HG02885 (cell line): ENCODE measurements around the gene TSPEAR.
"Not testable (repeated sequence)": the region's sequence is repeated elsewhere in the genome, so short reads cannot be mapped to it uniquely, and the experiment has no call there.

ENCODE experiments used
- ATAC-seq: cut with Tn5 transposase; IDR thresholded peaks from one replicate; pipeline ENCODE4 v1.9.1; 2021; ENCODE audit warnings: mild to moderate bottlenecking; ENCODE audit not compliant: unreplicated experiment, poor library complexity

Gene TSPEAR

GRCh38 chr21:44513389-44514217, 197.8 kb downstream of the TSPEAR start:
- ATAC-seq = no peak

- no peak for ATAC-seq
These were observed 198.6 kb downstream of the TSPEAR start for GRCh38 chr21:44512496-44513388.

- no peak for ATAC-seq
These were observed 199.5 kb downstream of the TSPEAR start for GRCh38 chr21:44511938-44512275.

- ATAC-seq = no peak
These were observed 200.0 kb downstream of the TSPEAR start for GRCh38 chr21:44511219-44511937.

- no peak for ATAC-seq
These were observed 200.7 kb downstream of the TSPEAR start for GRCh38 chr21:44510508-44511218.

- no peak for ATAC-seq
These were observed 201.3 kb downstream of the TSPEAR start for GRCh38 chr21:44510109-44510507.

- no peak for ATAC-seq
These were observed 201.8 kb downstream of the TSPEAR start for GRCh38 chr21:44509539-44509938.

- no peak for ATAC-seq
These were observed 202.5 kb downstream of the TSPEAR start for GRCh38 chr21:44508711-44509445.

- no peak for ATAC-seq
These were observed 203.0 kb downstream of the TSPEAR start for GRCh38 chr21:44508426-44508710.

- ATAC-seq = no peak
These were observed 203.5 kb downstream of the TSPEAR start for GRCh38 chr21:44507673-44508425.

- ATAC-seq = no peak
These were observed 204.8 kb downstream of the TSPEAR start for GRCh38 chr21:44506279-44507255.

GRCh38 chr21:44505673-44506278, 205.6 kb downstream of the TSPEAR start:
- no peak for ATAC-seq

- ATAC-seq = no peak
These were observed 207.4 kb downstream of the TSPEAR start for GRCh38 chr21:44503901-44504399.

GRCh38 chr21:44503006-44503889, 208.1 kb downstream of the TSPEAR start:
- not testable (repeated sequence) for ATAC-seq

GRCh38 chr21:44502171-44502958, 209.0 kb downstream of the TSPEAR start:
- no peak for ATAC-seq

- no peak for ATAC-seq
These were observed 211.3 kb downstream of the TSPEAR start for GRCh38 chr21:44500111-44500510.
